BLaER1 treated with 17β-estradiol and CSF1 and Interleukin-3, amounts not matched to agents 10 nM and 100 nM (cell line): ENCODE data around the gene P4HA2.

Experiments
- H3K27ac ChIP-seq, 11 experiments: shearing (Covaris generic); formaldehyde crosslinking; 2 replicates each; pipeline ENCODE4 v1.8.1; 2022
- H3K27me3 ChIP-seq, 11 experiments: shearing (Covaris generic); formaldehyde crosslinking; 2 replicates each; pipeline ENCODE4 v1.8.1; 2022
- H3K36me3 ChIP-seq, 11 experiments: shearing (Covaris generic); formaldehyde crosslinking; 2 replicates each; pipeline ENCODE4 v1.8.1; 2022
- H3K4me1 ChIP-seq, 10 experiments: shearing (Covaris generic); formaldehyde crosslinking; 2 replicates each; pipeline ENCODE4 v1.8.1; 2022
- H3K4me2 ChIP-seq, 11 experiments: shearing (Covaris generic); formaldehyde crosslinking; 2 replicates each; pipeline ENCODE4 v1.8.1; 2022
- H3K4me3 ChIP-seq, 10 experiments: shearing (Covaris generic); formaldehyde crosslinking; 2 replicates each; pipeline ENCODE4 v1.8.1; 2022
- H3K9ac ChIP-seq, 11 experiments: shearing (Covaris generic); formaldehyde crosslinking; 2 replicates each; pipeline ENCODE4 v1.8.1; 2022
- H3K9me3 ChIP-seq, 11 experiments: shearing (Covaris generic); formaldehyde crosslinking; replicated peaks in 1 of 11; 2 replicates each; pipeline ENCODE4 v1.8.1; 2022
- H4K20me1 ChIP-seq, 11 experiments: shearing (Covaris generic); formaldehyde crosslinking; 2 replicates each; pipeline ENCODE4 v1.8.1; 2022
- Cebpa-rat ChIP-seq, 11 experiments: shearing (Covaris generic); IDR thresholded peaks; 2 replicates each; pipeline ENCODE4 v1.8.1; 2022

Gene P4HA2

DNA sequence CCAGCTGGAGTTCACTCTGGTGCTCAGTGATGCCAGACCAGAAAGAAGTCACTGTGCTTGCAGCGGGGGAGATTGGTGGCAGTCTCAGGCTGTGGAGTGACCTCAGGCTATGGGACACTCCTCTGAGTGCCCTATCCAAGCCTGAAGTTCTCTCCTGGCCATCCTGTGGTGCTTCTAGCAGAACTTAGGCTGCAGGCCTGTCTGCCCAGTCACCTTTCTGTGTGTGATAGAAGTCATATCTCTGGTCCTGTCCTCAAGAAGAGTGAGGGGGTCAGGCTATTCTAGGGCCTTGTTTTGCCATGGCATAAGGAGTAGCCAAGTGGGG is 39.1 kb upstream of the P4HA2 start:
- Histone ChIP-seq H3K4me2 (no peak overlapping the region), H3K27me3 (peaks cover 0 to 10% (median 3%) of the 10 kb centered on the region in 11 experiments; a peak in 5 of 22 replicates), H3K9me3 (no peaks in the 10 kb centered on the region), H3K27ac (no peak overlapping the region), H3K9ac (no peak overlapping the region), H4K20me1 (peaks cover 0 to 14% (median 0%) of the 10 kb centered on the region in 11 experiments; a peak in 1 of 22 replicates), H3K36me3 (no peaks in the 10 kb centered on the region), H3K4me1 (peaks cover 10 to 32% (median 22%) of the 10 kb centered on the region in 10 experiments), H3K4me3 (no peak overlapping the region)
- no peak for TF ChIP-seq Cebpa-rat (IDR thresholded peaks at IDR 0.05)

GRCh38 chr5:132266031-132266835 is 38.6 kb upstream of the P4HA2 start:
- Histone ChIP-seq H3K9me3 (no peaks in the 10 kb centered on the region), H3K4me1 (peaks cover 12 to 28% (median 21%) of the 10 kb centered on the region in 10 experiments), H3K9ac (no peak overlapping the region), H3K4me3 (no peak overlapping the region), H4K20me1 (peaks cover 0 to 13% (median 0%) of the 10 kb centered on the region in 11 experiments; a peak in 1 of 22 replicates), H3K4me2 (no peak overlapping the region), H3K27me3 (peaks cover 0 to 6% (median 2%) of the 10 kb centered on the region in 11 experiments; a peak in 5 of 22 replicates), H3K27ac (no peak overlapping the region), H3K36me3 (no peaks in the 10 kb centered on the region)
- TF ChIP-seq Cebpa-rat (IDR thresholded peaks at IDR 0.05), result no peak

DNA sequence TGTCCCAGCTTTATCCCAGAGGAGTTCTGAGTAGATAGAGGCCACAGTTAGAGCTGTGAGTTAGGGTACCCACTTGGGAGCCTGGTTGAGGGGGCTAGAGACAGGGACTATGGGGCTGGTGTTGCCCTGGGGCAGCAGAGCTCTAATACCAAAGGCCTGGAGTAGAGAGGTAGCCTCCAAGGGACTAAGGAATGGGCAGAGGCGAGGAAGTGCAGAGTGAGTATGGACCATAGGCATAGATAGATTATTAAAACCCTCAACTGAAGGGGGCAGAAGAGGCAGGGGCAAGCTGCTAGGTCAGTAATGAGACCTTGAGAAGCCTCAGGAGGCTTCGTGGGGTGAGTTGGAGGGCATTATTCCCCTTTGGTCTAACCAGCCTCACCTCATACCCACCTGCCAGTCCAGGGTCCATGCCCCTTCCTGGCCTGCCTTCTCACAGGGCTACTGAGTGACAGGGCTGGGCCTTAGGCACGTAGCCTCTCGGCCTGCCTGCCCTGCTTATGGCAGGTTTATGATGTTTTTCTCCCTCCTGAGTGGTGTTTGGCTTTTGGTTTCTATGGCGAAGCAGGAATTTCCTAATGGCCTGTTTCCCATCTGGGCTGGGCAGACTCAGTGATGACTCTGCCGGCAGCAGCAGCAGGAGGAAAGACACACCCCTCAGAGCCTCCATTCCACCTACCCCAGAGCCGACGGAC is 37.8 kb upstream of the P4HA2 start:
- Histone ChIP-seq H3K4me2 (no peak overlapping the region), H3K36me3 (no peaks in the 10 kb centered on the region), H3K27ac (no peak overlapping the region), H3K4me1 (peaks cover 13 to 28% (median 24%) of the 10 kb centered on the region in 10 experiments), H3K9ac (no peak overlapping the region), H3K9me3 (no peaks in the 10 kb centered on the region), H4K20me1 (peaks cover 0 to 5% (median 0%) of the 10 kb centered on the region in 11 experiments; a peak in 1 of 22 replicates), H3K27me3 (no peaks in the 10 kb centered on the region), H3K4me3 (no peak overlapping the region)
- TF ChIP-seq Cebpa-rat (IDR thresholded peaks at IDR 0.05), result no peak

GRCh38 chr5:132264546-132265335 is 37.1 kb upstream of the P4HA2 start:
- Histone ChIP-seq H3K4me1 (peaks cover 10 to 34% (median 30%) of the 10 kb centered on the region in 10 experiments), H4K20me1 (no peaks in the 10 kb centered on the region; a peak in 1 of 22 replicates), H3K4me3 (no peak overlapping the region), H3K9ac (no peak overlapping the region), H3K27me3 (no peaks in the 10 kb centered on the region), H3K36me3 (no peaks in the 10 kb centered on the region), H3K9me3 (no peaks in the 10 kb centered on the region), H3K4me2 (peak overlapping the region in 1 of 11 experiments; percentile 57; a peak in 2 of 22 replicates), H3K27ac (no peak overlapping the region)
- no peak for TF ChIP-seq Cebpa-rat (IDR thresholded peaks at IDR 0.05)

DNA sequence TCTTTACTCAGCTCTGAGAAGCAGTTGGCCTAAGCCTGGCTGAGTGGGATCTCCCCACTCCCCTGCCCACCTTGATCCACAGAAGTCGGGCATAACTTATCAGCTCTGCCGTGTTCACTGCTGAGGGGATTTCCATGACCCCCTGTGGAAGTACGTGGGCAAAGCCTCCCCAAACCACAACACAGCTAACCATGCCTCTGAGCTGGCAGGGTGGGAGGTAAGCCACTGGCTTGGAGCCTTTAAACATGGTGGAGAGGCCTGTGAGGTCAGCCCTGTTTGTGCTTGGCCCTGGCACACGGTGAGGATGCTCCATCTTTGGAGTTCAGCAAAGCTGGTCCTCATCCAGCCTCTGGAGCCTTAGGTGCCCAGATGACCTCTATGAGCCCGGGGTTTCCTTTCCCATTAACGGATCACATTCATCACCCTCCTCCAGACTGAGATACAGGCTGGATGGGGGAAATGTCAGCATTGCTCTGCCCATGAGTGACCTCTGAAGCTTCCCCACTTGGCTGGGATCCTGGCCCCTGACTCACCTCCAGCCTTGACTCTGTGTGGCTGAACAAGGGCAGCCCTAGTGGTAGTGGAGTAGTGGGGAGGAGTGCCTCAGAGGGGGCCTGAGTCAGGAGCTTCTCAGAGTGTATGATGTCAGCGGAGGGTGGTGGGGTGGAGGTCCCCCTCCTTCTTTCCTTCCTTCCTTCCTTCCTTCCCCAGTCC is 36.1 kb upstream of the P4HA2 start:
- Histone ChIP-seq H3K4me1 (peaks cover 10 to 44% (median 39%) of the 10 kb centered on the region in 10 experiments), H4K20me1 (no peaks in the 10 kb centered on the region; a peak in 1 of 22 replicates), H3K4me3 (no peak overlapping the region), H3K4me2 (peak overlapping the region; percentile 29 to 68 (median 59); a peak in 21 of 22 replicates), H3K36me3 (no peaks in the 10 kb centered on the region), H3K9me3 (no peaks in the 10 kb centered on the region), H3K27ac (0 out of 22 replicates have a peak overlapping the region, but pooled peaks of 2 of the 11 experiments have one; percentile 2 to 18), H3K9ac (no peak overlapping the region), H3K27me3 (no peaks in the 10 kb centered on the region)
- TF ChIP-seq Cebpa-rat (IDR thresholded peaks at IDR 0.05), result no peak

DNA sequence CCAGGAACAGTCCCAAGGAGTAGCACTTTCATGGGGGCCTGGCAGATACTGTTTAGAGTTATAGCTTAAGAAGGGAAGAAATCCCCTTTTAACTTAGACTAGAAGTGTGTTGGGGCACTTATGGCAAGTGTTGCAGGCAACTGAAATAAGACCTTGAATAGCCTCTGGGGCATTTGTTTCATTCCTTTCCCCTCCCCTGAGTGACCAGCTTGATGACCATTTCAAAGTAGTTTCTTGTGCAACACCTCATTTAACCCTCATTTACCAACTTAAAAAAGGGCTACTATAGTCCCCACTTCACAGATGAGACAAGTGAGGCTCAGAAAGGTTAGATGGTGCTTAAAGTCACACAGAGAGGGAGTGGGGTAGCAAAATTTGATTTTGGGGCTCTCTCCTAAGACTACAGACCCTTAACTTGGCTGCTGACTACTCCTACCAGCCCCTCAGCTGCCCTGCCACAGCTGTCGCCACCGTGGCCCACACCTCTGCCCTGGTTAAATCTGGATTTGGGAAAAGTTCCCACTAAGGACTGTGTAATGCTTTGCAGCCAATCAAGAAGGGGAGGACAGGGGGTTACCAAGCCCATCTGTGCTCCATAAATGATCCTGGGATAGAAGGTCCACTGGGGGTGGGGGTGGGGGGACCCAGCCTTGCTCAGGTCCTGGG is 35.4 kb upstream of the P4HA2 start:
- Histone ChIP-seq H3K27me3 (no peaks in the 10 kb centered on the region), H3K4me2 (peak overlapping the region; percentile 29 to 68 (median 59); a peak in 19 of 22 replicates), H3K27ac (0 out of 22 replicates have a peak overlapping the region, but pooled peaks of 1 of the 11 experiments have one; percentile 18), H3K36me3 (no peaks in the 10 kb centered on the region), H3K4me1 (peaks cover 10 to 51% (median 41%) of the 10 kb centered on the region in 10 experiments), H3K4me3 (no peak overlapping the region), H4K20me1 (no peaks in the 10 kb centered on the region), H3K9ac (no peak overlapping the region), H3K9me3 (no peaks in the 10 kb centered on the region)
- TF ChIP-seq Cebpa-rat (IDR thresholded peaks at IDR 0.05), result no peak

DNA sequence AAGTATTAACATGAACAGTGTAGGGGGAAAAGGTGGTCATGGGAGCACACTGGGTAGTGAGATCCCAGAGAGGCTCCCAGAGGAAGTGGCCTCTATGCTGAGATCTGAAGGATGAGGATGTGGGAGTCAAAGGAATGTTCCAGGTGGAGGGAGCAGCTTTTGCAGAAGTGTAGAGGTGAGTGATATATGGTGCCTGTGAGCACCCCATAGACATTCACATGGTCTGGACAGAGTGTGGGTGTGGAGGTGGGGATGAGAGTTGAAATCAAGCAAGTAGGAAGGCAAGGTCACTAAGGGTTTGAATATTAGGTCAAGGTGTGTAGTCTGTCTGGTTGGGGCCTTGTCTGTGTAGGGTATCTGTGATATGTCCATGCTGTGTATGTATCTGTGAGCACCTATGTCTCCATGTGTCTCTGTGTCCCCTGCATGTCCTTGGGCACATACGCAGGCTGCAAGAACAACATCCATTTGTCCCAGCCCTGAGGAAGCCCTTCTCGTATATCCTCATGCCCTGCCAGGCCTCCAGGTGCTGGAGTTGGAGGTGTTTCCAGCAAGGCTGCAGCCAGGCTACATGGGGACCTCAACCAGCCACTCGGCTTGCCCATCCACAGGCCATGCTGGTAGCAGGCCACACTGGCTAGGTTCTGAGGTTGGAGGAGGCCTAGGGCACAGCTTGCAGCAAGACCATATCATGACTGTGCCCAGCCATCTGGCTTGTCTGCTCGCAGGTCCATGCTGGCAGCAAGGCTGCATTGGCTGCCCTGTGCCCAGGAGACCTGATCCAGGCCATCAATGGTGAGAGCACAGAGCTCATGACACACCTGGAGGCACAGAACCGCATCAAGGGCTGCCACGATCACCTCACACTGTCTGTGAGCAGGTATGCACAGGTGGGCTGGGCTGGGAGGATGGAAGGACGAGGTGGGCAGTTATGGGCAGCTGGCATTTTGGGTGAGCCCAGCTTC is 34.5 kb upstream of the P4HA2 start:
- H3K9me3 ChIP-seq, result no peaks in the 10 kb centered on the region
- no peak for TF ChIP-seq Cebpa-rat (IDR thresholded peaks at IDR 0.05)
- H3K4me1 ChIP-seq, result peaks cover 10 to 54% (median 41%) of the 10 kb centered on the region in 10 experiments
- H3K9ac ChIP-seq, result no peak overlapping the region
- no peaks in the 10 kb centered on the region for H4K20me1 ChIP-seq
- no peak overlapping the region for H3K27ac ChIP-seq
- H3K27me3 ChIP-seq, result no peaks in the 10 kb centered on the region
- no peaks in the 10 kb centered on the region for H3K36me3 ChIP-seq
- H3K4me3 ChIP-seq, result no peak overlapping the region
- peak overlapping the region in 3 of 11 experiments; percentile 56 to 86 (median 80); a peak in 1 of 22 replicates for H3K4me2 ChIP-seq
